Mesenchymal stem cell (in vitro differentiated cells and primary cell): ENCODE results near the gene ABAT.
"Not testable (repeated sequence)": the region's sequence is repeated elsewhere in the genome, so short reads cannot be mapped to it uniquely, and the experiment has no call there.

Experiments used
- DNase-seq: peaks from one replicate; pipeline ENCODE4 v3.0.0-alpha.2; 2013
- H2AFZ ChIP-seq: one replicate; pipeline ENCODE4 v1.6.1; 2013; ENCODE audit warnings: low read depth, mild to moderate bottlenecking, control low read depth, inconsistent platforms, low read length, moderate library complexity
- H2AK5ac ChIP-seq: 2 replicates; pipeline ENCODE4 v1.6.1; 2013; ENCODE audit warnings: low read length, moderate library complexity, mild to moderate bottlenecking, inconsistent platforms; ENCODE audit not compliant: severe bottlenecking
- H2BK120ac ChIP-seq: one replicate; pipeline ENCODE4 v1.6.1; 2013; ENCODE audit warnings: low read depth, mild to moderate bottlenecking, inconsistent platforms, low read length, moderate library complexity
- H2BK12ac ChIP-seq, 2 experiments: one replicate each; pipeline ENCODE4 v1.6.1; 2013; ENCODE audit warnings: inconsistent platforms in 2 of 2, low read length in 2 of 2, mild to moderate bottlenecking in 2 of 2, moderate library complexity in 2 of 2, control low read depth in 1 of 2
- H2BK15ac ChIP-seq: one replicate; pipeline ENCODE4 v1.6.1; 2013; ENCODE audit warnings: mild to moderate bottlenecking, low read depth, inconsistent platforms; ENCODE audit not compliant: poor library complexity, severe bottlenecking
- H2BK5ac ChIP-seq: 2 replicates; pipeline ENCODE4 v1.6.1; 2013; ENCODE audit warnings: low read depth, mild to moderate bottlenecking, low read length, control low read depth, inconsistent platforms; ENCODE audit not compliant: poor library complexity, severe bottlenecking
- H3K14ac ChIP-seq, 2 experiments: one replicate each; pipeline ENCODE4 v1.6.1; 2013; ENCODE audit warnings: inconsistent platforms in 2 of 2, low read length in 2 of 2, control low read depth in 1 of 2, mild to moderate bottlenecking in 1 of 2, moderate library complexity in 1 of 2
- H3K18ac ChIP-seq, 2 experiments: one replicate each; pipeline ENCODE4 v1.6.1; 2013; ENCODE audit warnings: inconsistent platforms in 2 of 2, low read length in 2 of 2, control low read depth in 1 of 2, low read depth in 1 of 2, mild to moderate bottlenecking in 1 of 2
- H3K23ac ChIP-seq, 2 experiments: one replicate each; pipeline ENCODE4 v1.6.1; 2013; ENCODE audit warnings: inconsistent platforms in 2 of 2, low read length in 2 of 2, mild to moderate bottlenecking in 2 of 2, moderate library complexity in 2 of 2, control low read depth in 1 of 2
- H3K27ac ChIP-seq: 2 replicates; pipeline ENCODE4 v1.5.1; 2013; ENCODE audit warnings: mild to moderate bottlenecking, moderate library complexity, low read length, control low read depth, inconsistent platforms; ENCODE audit not compliant: poor library complexity, severe bottlenecking
- H3K27me3 ChIP-seq, 2 experiments: 2 replicates each; pipeline versions ENCODE4 v1.6.1 to v1.7.0; 2013; ENCODE audit warnings: low read length in 2 of 2, mild to moderate bottlenecking in 2 of 2, moderate library complexity in 2 of 2, control low read depth in 1 of 2, inconsistent platforms in 1 of 2; ENCODE audit not compliant: control insufficient read depth in 1 of 2, insufficient read depth in 1 of 2
- H3K36me3 ChIP-seq, 2 experiments: 2 replicates each; pipeline versions ENCODE4 v1.6.1 to v1.7.0; 2013; ENCODE audit warnings: low read length in 2 of 2, control low read depth in 1 of 2, inconsistent platforms in 1 of 2, low read depth in 1 of 2, mild to moderate bottlenecking in 1 of 2; ENCODE audit not compliant: insufficient read depth in 2 of 2, control insufficient read depth in 1 of 2
- H3K4ac ChIP-seq, 2 experiments: one replicate each; pipeline ENCODE4 v1.6.1; 2013; ENCODE audit warnings: inconsistent platforms in 2 of 2, low read length in 2 of 2, mild to moderate bottlenecking in 2 of 2, moderate library complexity in 2 of 2, control low read depth in 1 of 2, low read depth in 1 of 2
- H3K4me1 ChIP-seq: 2 replicates; pipeline ENCODE4 v1.6.1; 2013; ENCODE audit warnings: low read depth, low read length, control low read depth; ENCODE audit not compliant: control insufficient read depth, insufficient read depth
- H3K4me2 ChIP-seq: 2 replicates; pipeline ENCODE4 v1.6.1; 2013; ENCODE audit warnings: low read length, mild to moderate bottlenecking, inconsistent platforms; ENCODE audit not compliant: poor library complexity, severe bottlenecking
- H3K4me3 ChIP-seq, 2 experiments: 2 replicates each; pipeline versions ENCODE4 v1.5.1 to v1.7.0; 2013; ENCODE audit warnings: low read length in 2 of 2, mild to moderate bottlenecking in 2 of 2, control low read depth in 1 of 2, low read depth in 1 of 2; ENCODE audit not compliant: insufficient read depth in 1 of 2
- H3K79me1 ChIP-seq: replicated peaks from 2 replicates; pipeline ENCODE4 v1.6.1; 2013; ENCODE audit warnings: mild to moderate bottlenecking, control low read depth, low read length, inconsistent platforms; ENCODE audit not compliant: poor library complexity, severe bottlenecking
- H3K9ac ChIP-seq: 2 replicates; pipeline ENCODE4 v1.7.0; 2013; ENCODE audit warnings: mild to moderate bottlenecking, low read length, moderate library complexity
- H3K9me3 ChIP-seq: 2 replicates; pipeline ENCODE4 v1.7.0; 2013; ENCODE audit warnings: mild to moderate bottlenecking, low read length; ENCODE audit not compliant: control insufficient read depth
- H4K8ac ChIP-seq: one replicate; pipeline ENCODE4 v1.6.1; 2013; ENCODE audit warnings: inconsistent platforms, mild to moderate bottlenecking, low read length, moderate library complexity
- H4K91ac ChIP-seq: one replicate; pipeline ENCODE4 v1.6.1; 2013; ENCODE audit warnings: mild to moderate bottlenecking, low read length, inconsistent platforms
- WGBS: methylation state at CpG from one replicate; pipeline ENCODE4 v1.1.7; 2013; ENCODE audit warnings: mixed read lengths; 5-methylcytosine and 5-hydroxymethylcytosine counted together

ABAT gene

DNA sequence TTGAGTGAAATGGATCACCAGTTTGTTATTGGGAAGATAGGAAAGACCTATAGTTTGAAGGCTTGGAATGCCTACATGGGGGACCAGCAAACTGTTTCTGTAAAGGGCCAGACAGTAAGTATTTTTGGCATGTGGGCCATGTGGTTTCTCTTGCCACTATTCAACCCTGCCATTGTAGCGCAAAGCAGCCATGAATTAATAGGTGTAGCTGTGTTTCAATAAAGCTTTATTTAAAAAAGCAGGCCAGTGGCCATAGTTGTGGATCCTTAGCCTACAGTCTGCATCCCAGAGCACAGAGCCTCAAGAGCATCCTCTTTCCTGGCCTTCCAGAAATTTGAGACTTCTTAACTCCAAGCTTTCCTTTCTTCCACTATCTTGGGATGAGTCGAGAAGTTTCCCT, 29.3 kb downstream of the ABAT start:
- Histone ChIP-seq H2BK5ac (no peak overlapping the region), H3K27me3 (no peaks in the 10 kb centered on the region), H3K9me3 (no peaks in the 10 kb centered on the region), H3K4me1 (no peaks in the 10 kb centered on the region), H2BK12ac (no peak overlapping the region), H4K91ac (no peak overlapping the region), H3K4me3 (no peak overlapping the region), H2BK120ac (no peak overlapping the region), H3K4me2 (no peak overlapping the region), H3K18ac (no peak overlapping the region), H4K8ac (no peak overlapping the region), H3K27ac (no peak overlapping the region), H3K36me3 (no peaks in the 10 kb centered on the region), H2AK5ac (no peak overlapping the region), H2BK15ac (no peak overlapping the region), H2AFZ (no peak overlapping the region), H3K79me1 (no peaks in the 10 kb centered on the region), H3K4ac (no peak overlapping the region), H3K9ac (no peak overlapping the region), H3K14ac (no peak overlapping the region), H3K23ac (no peak overlapping the region)
- no peak for DNase-seq
- WGBS, result 90% methylated on average over 2 of the region's 2 CpGs

DNA sequence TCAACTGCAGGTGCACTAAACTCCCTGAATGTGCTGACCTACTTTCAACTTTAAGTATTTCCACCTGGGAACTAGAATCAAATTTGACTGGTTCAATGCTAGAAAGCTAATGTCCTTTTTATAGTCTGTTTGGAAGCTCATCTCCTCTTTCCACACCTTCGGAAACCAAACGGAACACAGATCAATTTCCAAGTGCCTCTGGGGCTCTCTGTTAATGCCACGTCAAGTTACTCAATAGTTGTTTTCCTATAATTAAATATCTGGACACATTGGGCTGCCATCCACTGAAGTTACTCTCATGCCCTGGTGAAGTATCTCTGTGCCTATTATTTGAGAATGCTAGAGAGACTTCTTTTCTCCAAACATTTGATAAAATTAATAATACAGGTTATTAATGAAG, 29.7 kb downstream of the ABAT start:
- Histone ChIP-seq H2BK120ac (no peak overlapping the region), H4K8ac (no peak overlapping the region), H2BK5ac (no peak overlapping the region), H3K36me3 (no peaks in the 10 kb centered on the region), H2AFZ (no peak overlapping the region), H4K91ac (no peak overlapping the region), H3K4me3 (no peak overlapping the region), H3K4ac (no peak overlapping the region), H3K4me2 (no peak overlapping the region), H3K4me1 (no peaks in the 10 kb centered on the region), H3K9ac (no peak overlapping the region), H2BK15ac (no peak overlapping the region), H2BK12ac (no peak overlapping the region), H3K27ac (no peak overlapping the region), H3K27me3 (no peaks in the 10 kb centered on the region), H3K23ac (no peak overlapping the region), H3K79me1 (no peaks in the 10 kb centered on the region), H3K14ac (no peak overlapping the region), H3K18ac (no peak overlapping the region), H3K9me3 (no peaks in the 10 kb centered on the region), H2AK5ac (no peak overlapping the region)
- DNase-seq, result no peak
- 91% methylated on average over 3 of the region's 3 CpGs for WGBS

DNA sequence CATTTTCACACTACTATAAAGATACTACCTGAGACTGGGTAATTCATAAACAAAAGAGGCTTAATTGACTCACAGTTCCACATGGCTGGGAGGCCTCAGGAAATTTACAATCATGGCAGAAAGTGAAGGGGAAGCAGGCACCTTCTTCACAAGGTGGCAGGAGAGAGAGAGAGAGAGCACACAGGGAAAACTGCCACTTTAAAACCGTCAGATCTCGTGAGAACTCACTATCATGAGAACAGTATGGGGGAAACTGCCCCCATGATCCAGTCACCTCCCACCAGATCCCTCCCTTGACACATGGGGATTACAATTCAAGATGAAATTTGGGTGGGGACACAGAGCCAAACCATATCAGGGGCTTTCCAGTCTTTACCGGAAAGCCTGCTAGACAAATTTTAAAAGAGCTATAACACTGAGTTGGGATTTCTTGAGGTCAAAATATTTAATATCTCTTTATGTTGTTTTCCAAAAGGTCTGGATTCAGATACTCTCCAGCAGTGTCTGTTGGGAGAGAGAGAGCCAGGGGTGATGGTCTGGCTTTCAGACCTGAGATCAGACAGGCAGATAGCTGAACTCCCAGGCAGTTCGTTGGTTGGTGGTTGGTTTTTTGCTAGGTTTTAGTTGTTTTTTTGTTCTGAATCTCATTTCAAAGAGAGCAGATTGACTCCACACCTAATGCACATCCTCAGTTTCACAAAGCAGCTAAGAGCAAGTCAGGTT, 30.8 kb downstream of the ABAT start:
- not testable (repeated sequence) for H3K36me3 ChIP-seq, H3K4me3 ChIP-seq, H3K4me1 ChIP-seq, H3K18ac ChIP-seq, H4K8ac ChIP-seq, H3K27ac ChIP-seq, H3K23ac ChIP-seq, H3K27me3 ChIP-seq, H4K91ac ChIP-seq, H3K79me1 ChIP-seq, H2AFZ ChIP-seq, DNase-seq, H2BK15ac ChIP-seq, H2BK5ac ChIP-seq, H2BK120ac ChIP-seq, H3K4me2 ChIP-seq, H3K4ac ChIP-seq, H3K9ac ChIP-seq, H2BK12ac ChIP-seq, H2AK5ac ChIP-seq, H3K14ac ChIP-seq, H3K9me3 ChIP-seq
- WGBS, result 71% methylated on average over 2 of the region's 4 CpGs

DNA sequence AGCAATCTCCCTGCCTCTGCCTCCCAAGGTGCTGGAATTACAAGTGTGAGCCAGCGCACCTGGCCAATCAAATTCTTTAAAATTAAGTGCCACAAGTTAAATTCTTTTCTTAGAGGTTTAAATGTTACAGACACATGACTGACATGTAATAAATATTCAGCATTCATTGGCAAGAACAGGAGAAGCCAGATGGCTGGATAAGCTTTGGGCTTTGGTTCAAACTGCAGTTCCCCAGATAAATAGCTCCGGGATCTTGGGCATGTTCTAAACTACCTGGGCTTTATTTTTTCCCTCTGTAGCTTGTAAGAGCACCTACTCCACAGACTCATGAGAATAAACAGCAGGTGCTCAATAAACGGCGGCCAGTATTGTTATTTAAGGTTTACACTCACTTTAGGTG, 34.1 kb downstream of the ABAT start:
- Histone ChIP-seq H2BK15ac (no peak overlapping the region), H3K27ac (no peak overlapping the region), H2BK120ac (no peak overlapping the region), H3K4me3 (no peak overlapping the region), H3K23ac (no peak overlapping the region), H4K8ac (no peak overlapping the region), H2AK5ac (no peak overlapping the region), H3K27me3 (peaks cover 3 to 10% of the 10 kb centered on the region in 2 experiments), H3K4me1 (no peaks in the 10 kb centered on the region), H2BK5ac (no peak overlapping the region), H3K79me1 (no peaks in the 10 kb centered on the region), H3K14ac (no peak overlapping the region), H3K18ac (no peak overlapping the region), H2AFZ (no peak overlapping the region), H3K4ac (no peak overlapping the region), H2BK12ac (no peak overlapping the region), H3K9ac (no peak overlapping the region), H3K36me3 (no peaks in the 10 kb centered on the region), H4K91ac (no peak overlapping the region), H3K4me2 (no peak overlapping the region), H3K9me3 (no peaks in the 10 kb centered on the region)
- 68% methylated on average over 4 of the region's 4 CpGs for WGBS
- no peak for DNase-seq
